Adrenal gland (tissue), 12 donors: ENCODE data around the gene CRADD. TPM values are rescaled to one million over a fixed set of nuclear protein-coding genes. Genes with fewer than 3 reads are reported as not detected.

Experiments used
- DNase-seq, 7 donors: peaks; one replicate each; pipeline ENCODE4 v3.0.0-alpha.2; 2019 to 2020
- H3K27ac ChIP-seq, 5 donors: fragments of 200-600 bp; sonication (generic) in 4 of 5; 1 replicate in 3 of 5; 2 replicates in 2 of 5; pipeline versions ENCODE4 v1.5.1 to v1.8.0; 2016 to 2020; ENCODE audit warnings: mild to moderate bottlenecking in 1 of 5
- H3K27me3 ChIP-seq: fragments of 200-600 bp; 2 replicates; pipeline ENCODE4 v1.8.0; 2021
- H3K36me3 ChIP-seq, 2 donors: fragments of 200-600 bp; replicated peaks in 1 of 2; 1 replicate in 1 of 2; 2 replicates in 1 of 2; pipeline versions ENCODE4 v1.5.1 to v1.8.0; 2018 to 2022
- H3K4me1 ChIP-seq, 2 donors: fragments of 200-600 bp; replicated peaks in 1 of 2; 1 replicate in 1 of 2; 2 replicates in 1 of 2; pipeline versions ENCODE4 v1.5.1 to v1.8.0; 2018 to 2021
- H3K4me3 ChIP-seq, 4 donors: fragments of 200-600 bp; sonication (generic) in 3 of 4; one replicate each; pipeline ENCODE4 v1.5.1; 2016 to 2018
- H3K9me3 ChIP-seq, 3 donors: fragments of 200-600 bp; sonication (generic) in 1 of 3; replicated peaks in 1 of 3; 1 replicate in 2 of 3; 2 replicates in 1 of 3; pipeline versions ENCODE4 v1.5.1 to v1.8.0; 2016 to 2021
- CTCF ChIP-seq, 6 experiments: fragments of 450-650 bp in 4 of 6; fragments of 200-600 bp in 2 of 6; sonication (generic) in 1 of 6; IDR thresholded peaks; 1 replicate in 5 of 6; 2 replicates in 1 of 6; pipeline versions ENCODE4 v1.5.1 to v1.8.0; 2016 to 2021; ENCODE audit warnings: antibody characterized with exemption in 6 of 6, mild to moderate bottlenecking in 2 of 6, moderate library complexity in 1 of 6
- POLR2A ChIP-seq, 2 donors: fragments of 450-650 bp; IDR thresholded peaks; one replicate each; pipeline ENCODE4 v1.6.1; 2017; ENCODE audit warnings: antibody characterized with exemption in 2 of 2, mild to moderate bottlenecking in 2 of 2, moderate library complexity in 1 of 2
- WGBS, 4 donors: extraction: QIAGEN DNeasy Blood & Tissue Kit in 2 of 4; methylation state at CpG; one replicate each; pipeline versions ENCODE4 v1.1.5 to v1.1.7; 2013 to 2017; 5-methylcytosine and 5-hydroxymethylcytosine counted together
- intact Hi-C, 2 donors: fragments of 100-400 bp; cut with DNase I; formaldehyde crosslinking; loops; one replicate each; pipeline versions ENCODE4 v1.14.1 to v1.15.0; 2022 to 2023
- polyA plus RNA-seq, 3 donors: library from polyadenylated mRNA; stranded (reverse); fragments of 200-250 nt in 2 of 3; fragments of 350-450 nt in 1 of 3; fragmentation: Illumina TruSeq in 1 of 3; extraction: RNeasy Lipid Tissue Mini Kit (QIAGEN cat#74804) in 1 of 3; gene quantifications; one replicate each; pipeline ENCODE4 v1.2.3, GENCODE V29; 2013 to 2014
- total RNA-seq, 9 donors: library from RNA; depleted of rRNA in 4 of 9; stranded (reverse); fragments of >200 nt in 4 of 9; fragments of 120-200 nt in 1 of 9; fragmentation: NEBNext Ultra II Directional in 1 of 9; extraction: Animal tissue kit (Norgen Biotek cat#: 25700) in 1 of 9; gene quantifications; one replicate each; pipeline versions ENCODE4 v1.1.0 to v1.2.4, GENCODE V29; 2013 to 2023
- donor health status: healthy with polysubstance abuse.
- donor health status: Bipolar disorder and iron deficiency.
- donor health status: DM: yes; HTN: yes; CAD: no.
- donor health status: DM: no; HTN: no; CAD: no.
- donor health status: DM: no; HTN: no; CAD: no.
- donor health status: DM: yes; HTN: yes; CAD: no.

The CRADD gene
- total and polyA plus RNA-seq, 12 donors: 7.3 to 70.1 (median 35.8) TPM

- intact Hi-C loops: no loop called here
- no peak for TF ChIP-seq CTCF (IDR thresholded peaks at IDR 0.05)
- H3K4me1 ChIP-seq: peaks cover 5 to 25% of the 10 kb centered on the region in 2 donors
Measured at GRCh38 chr12:93736640-93737178, 59.5 kb downstream of the CRADD start.

GRCh38 chr12:93737457-93738198 is 60.5 kb downstream of the CRADD start:
- H3K4me3 ChIP-seq: no peak overlapping the region
- no peak for DNase-seq
- 72 to 75% (median 73%) methylated on average over 5 of the region's 5 CpGs for WGBS, 4 donors
- intact Hi-C loops: no loop called here
- no peaks in the 10 kb centered on the region for H3K9me3 ChIP-seq
- no peaks in the 10 kb centered on the region for H3K36me3 ChIP-seq
- peaks cover 7 to 25% of the 10 kb centered on the region in 2 donors for H3K4me1 ChIP-seq
- TF ChIP-seq CTCF (IDR thresholded peaks at IDR 0.05) (no peak), POLR2A (IDR thresholded peaks at IDR 0.05) (no peak)
- peak overlapping the region in 2 of 5 donors; percentile 63 to 93 for H3K27ac ChIP-seq
- no peaks in the 10 kb centered on the region for H3K27me3 ChIP-seq

More at GRCh38 chr12:93736640-93737178, 59.5 kb downstream of the CRADD start:
- no peak for DNase-seq
- no peak overlapping the region for H3K27ac ChIP-seq
- no peaks in the 10 kb centered on the region for H3K27me3 ChIP-seq
- H3K9me3 ChIP-seq: no peaks in the 10 kb centered on the region
- H3K36me3 ChIP-seq: no peaks in the 10 kb centered on the region
- no peak overlapping the region for H3K4me3 ChIP-seq

DNA sequence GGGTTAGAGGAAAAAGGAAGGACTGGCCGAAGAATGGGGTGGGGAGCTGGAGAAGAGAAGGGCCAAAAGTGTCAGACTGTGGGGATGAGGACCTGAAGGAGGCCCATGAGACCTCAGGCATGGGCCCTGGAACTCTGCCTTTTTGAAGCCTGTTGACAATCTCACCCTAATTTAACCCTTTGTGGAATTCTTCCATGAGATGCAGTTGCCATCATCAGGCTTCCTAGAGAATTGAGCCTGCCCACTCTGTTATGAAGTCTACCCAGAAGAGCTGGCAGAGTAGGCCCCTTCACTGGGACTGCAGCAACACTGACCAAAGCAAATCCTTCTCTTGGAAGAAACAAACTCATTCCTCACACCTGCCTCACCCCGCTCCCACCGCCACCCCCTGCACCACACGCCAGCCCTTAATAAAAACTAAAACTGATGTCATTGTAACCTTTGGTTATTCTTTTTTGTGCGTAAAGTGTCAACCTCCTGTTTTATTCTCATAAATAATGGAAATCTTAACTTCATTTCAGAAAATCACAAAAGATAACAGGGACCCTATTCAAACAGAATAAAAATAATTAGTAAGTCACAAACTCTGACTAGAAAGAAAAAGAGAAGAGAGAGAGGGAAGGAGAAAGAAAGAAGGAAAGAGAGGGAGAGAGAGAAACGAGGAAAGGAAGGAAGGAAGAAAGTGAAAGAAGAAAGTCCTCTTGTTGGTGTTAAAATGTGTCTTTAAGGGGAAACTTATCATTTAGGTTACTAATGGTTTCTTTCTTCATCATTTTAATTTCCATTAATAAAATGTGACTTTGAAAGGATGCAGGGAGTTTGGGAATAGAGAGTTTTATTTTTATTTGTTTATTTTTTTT is 61.3 kb downstream of the CRADD start:
- peak overlapping the region in 2 of 5 donors; percentile 63 to 93 for H3K27ac ChIP-seq
- H3K36me3 ChIP-seq: no peaks in the 10 kb centered on the region
- 78 to 84% (median 83%) methylated on average over 6 of the region's 6 CpGs for WGBS, 4 donors
- H3K9me3 ChIP-seq: no peaks in the 10 kb centered on the region
- peaks cover 7 to 29% of the 10 kb centered on the region in 2 donors for H3K4me1 ChIP-seq
- intact Hi-C loops: no loop called here
- TF ChIP-seq POLR2A (IDR thresholded peaks at IDR 0.05): no peak
- no peak for TF ChIP-seq CTCF (IDR thresholded peaks at IDR 0.05)
- H3K4me3 ChIP-seq: peak overlapping the region in 1 of 4 donors; percentile 14
- no peaks in the 10 kb centered on the region for H3K27me3 ChIP-seq
- DNase-seq: no peak

DNA sequence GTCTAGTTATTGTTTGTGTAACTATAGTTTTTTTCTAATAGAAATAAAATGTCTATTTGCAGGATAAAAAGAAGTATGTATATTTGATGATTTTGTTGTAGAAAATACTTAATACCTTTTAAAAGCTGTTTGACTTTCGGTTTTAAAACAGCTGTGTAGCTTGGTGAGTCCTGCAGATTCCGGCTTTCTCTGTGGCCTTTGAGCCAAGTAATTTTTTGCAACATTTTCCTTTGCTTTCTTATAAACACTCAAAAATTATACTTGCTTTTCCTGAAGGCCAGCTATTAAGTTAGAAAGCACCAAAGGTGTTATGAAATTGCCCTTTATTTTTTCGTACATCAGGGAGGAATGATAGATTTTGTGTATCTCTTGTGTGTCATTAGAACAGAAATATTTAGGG is 63.6 kb downstream of the CRADD start:
- no peaks in the 10 kb centered on the region for H3K36me3 ChIP-seq
- intact Hi-C loops: loop anchor here (5.0 to 10.0 kb wide), 3 partner anchors 148 to 168 kb away; partner anchors contain the start of gene SOCS2 (in 2 of the 2)
- WGBS, 4 donors: 19 to 37% (median 28%) methylated on average over 3 of the region's 3 CpGs

More for the DNA sequence above, 63.6 kb downstream of the CRADD start:
- Histone ChIP-seq H3K9me3 (no peaks in the 10 kb centered on the region), H3K4me1 (peaks cover 7 to 29% of the 10 kb centered on the region in 2 donors), H3K4me3 (peak overlapping the region in 1 of 4 donors; percentile 87), H3K27me3 (no peaks in the 10 kb centered on the region), H3K27ac (peak overlapping the region; percentile 6 to 95 (median 89))
- DNase-seq: no peak
- TF ChIP-seq POLR2A (IDR thresholded peaks at IDR 0.05) (no peak), CTCF (IDR thresholded peaks at IDR 0.05) (no peak)
